HG02884 (cell line): ENCODE measurements around the gene MAN1B1.
"Not testable (repeated sequence)": the region's sequence is repeated elsewhere in the genome, so short reads cannot be mapped to it uniquely, and the experiment has no call there.

Experiments used
- ATAC-seq: cut with Tn5 transposase; IDR thresholded peaks from one replicate; pipeline ENCODE4 v1.9.1; 2021; ENCODE audit warnings: mild to moderate bottlenecking, moderate library complexity; ENCODE audit not compliant: unreplicated experiment

The MAN1B1 gene

DNA sequence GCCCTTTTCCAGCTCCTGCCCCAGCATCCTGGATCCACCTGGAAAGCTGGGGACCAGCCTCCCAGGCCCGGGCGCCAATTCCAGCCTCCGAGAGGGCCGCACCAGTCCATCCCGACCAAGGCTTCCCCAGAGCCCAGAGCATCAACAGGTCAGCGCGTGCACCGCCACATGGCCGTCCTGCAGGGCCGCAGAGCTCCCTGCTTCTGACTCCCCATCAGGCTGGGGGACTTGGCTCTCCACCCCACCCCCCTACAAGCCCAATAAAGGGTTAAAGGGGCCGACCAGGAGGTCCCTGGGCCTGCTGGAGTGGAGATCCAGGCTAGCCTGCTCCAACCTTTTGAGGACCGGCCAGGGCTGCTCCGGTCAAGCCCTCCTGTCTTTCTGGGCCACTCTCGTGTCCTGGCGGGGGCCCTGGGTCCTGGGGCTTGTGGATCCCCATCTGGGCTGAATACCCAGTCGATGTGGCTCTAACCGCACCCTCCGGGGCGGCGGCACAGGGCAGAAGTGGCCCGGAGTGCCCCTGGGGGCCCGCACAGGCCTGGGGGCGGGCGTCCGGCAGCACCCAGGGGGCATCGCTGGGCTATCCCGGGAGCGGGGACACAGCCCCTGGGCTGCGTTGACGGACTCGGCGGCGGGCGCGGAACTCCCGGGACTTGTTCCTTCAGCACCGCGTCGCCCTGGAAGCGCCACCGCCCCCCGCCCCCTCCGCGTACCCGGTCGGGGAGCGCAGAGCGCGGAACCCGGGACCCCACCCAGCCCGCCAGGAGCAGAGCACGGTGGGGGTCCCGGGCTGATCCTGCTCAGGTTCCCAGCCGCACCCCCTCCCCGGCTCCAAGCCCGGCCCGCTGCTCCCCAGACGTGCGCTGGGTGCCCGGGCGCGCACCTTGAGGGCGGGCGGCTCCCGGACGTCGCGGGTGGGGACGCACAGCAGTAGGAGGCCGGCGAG lies 33.5 kb upstream of the MAN1B1 start:
- no peak for ATAC-seq

DNA sequence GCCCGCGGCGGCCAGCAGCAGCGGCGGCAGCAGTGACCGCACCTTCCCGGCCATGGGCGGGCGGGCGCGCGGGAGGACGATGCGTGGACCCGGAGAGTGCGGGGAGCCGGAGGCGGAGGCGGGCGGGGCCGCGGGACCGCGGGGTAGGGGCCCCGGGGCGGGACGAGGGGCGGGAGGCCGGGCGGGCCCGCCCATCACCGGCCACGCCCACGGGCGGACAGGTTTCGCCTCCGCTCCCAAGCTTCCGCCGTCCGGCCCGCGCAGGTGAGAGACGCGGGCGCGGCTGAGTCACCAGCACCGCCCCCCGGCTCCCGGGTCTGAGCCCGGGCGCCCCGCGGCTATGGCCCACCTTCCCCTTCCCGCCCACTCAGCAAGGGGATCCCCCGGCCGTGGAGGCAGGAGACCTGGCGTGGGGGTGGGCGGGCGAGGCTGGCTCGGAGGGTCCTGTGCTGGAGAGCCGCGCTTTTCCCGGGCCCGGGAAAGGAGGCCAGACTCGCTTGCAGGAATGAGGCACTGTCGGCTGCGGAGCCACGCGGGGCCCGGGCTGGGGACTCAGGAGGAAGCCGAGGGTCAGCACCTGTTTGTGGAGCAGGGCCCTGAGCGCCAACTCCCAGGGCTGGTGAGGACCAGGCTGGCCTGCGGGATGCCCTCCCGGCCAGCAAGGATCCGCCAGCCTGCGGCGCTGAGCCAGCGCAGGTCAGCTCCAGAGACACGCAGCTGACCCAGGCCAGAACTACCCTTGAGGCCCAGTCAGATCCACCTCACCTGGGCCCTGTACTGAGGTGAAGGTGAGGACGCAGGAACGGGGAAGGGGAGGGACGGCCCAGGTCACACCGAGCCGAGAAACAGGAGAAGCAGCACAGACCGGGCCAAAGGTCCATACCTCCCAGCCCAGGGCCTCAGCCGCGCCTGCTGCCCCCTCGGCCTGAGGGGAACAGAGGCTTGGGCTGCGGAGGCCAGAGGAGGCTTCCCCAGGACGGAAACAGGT lies 32.5 kb upstream of the MAN1B1 start, which contains the start of gene ENTPD2:
Gene ENTPD2, minus strand, starts transcription at position 118 of the 988 bp plus-strand sequence. Its CDS starts 64 bp downstream, at position 54.
- ATAC-seq: no peak

DNA sequence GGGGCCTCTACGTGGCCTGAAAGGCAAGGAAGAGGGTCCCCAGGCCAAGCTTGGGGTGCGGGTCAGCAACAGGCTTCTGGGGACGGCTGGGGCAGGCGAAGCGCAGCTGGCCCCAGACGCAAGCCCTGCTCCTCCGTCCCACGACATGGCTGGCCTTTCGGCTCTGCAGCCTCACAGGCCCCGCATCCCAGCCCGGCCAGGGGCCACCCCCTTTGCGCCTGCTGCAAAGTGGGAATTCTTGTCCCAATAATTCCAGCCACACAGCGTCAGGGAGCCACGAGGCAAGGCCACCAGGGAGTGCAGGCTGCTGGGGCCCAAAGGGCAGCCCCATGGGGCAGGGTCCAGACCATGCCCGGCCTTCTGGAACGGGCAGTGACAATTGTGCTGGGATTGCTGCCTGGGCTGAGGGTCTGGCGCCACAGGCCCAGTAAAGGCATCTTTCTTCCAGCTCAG lies 31.8 kb upstream of the MAN1B1 start:
- ATAC-seq: no peak

DNA sequence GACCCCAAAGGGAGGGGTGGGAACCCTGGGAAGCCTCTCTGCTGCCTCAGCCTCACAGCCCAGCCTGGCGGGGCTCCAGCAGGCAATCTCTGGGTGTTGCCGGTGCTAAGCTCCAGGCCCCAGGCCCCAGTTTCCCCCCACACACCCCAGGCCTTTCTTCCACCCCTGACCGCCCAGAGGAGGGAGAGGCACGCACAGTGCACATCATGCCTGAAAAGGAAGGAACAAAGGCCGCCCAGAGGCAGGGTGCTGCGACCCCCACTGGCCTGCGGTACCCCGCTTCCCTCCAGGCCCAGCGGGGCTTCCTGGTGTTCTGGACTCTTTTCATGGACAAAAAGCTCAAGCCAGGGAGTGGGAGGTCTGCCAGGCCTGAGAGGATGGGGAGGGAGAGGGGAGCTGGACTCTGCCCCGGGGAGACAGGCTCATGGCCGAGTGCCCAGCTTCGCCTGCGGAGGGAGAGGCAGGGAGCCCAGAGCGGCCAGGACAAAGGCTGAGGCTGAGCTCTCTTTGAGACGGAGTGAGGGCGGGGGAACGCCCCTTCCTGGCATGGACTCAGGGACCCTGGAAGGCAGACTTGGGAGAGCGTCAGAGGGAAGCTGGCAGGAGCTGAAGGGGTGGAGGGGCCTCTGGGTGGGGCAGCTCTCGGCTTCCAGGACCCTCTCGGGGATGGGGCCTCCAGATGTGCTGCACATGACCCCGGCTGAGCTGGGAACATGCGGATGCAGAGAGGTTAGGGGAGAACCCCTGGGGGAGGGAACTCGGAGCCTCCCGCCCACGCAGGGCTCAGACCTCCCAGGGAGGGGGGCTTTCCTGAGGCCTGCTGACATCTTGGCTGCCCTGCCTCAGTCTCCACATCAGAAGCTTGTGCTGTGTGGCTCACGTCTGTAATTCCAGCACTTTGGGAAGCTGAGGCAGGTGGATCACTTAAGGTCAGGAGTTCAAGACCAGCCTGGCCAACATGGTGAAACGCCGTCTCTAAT lies 31.1 kb upstream of the MAN1B1 start:
- ATAC-seq: no peak

DNA sequence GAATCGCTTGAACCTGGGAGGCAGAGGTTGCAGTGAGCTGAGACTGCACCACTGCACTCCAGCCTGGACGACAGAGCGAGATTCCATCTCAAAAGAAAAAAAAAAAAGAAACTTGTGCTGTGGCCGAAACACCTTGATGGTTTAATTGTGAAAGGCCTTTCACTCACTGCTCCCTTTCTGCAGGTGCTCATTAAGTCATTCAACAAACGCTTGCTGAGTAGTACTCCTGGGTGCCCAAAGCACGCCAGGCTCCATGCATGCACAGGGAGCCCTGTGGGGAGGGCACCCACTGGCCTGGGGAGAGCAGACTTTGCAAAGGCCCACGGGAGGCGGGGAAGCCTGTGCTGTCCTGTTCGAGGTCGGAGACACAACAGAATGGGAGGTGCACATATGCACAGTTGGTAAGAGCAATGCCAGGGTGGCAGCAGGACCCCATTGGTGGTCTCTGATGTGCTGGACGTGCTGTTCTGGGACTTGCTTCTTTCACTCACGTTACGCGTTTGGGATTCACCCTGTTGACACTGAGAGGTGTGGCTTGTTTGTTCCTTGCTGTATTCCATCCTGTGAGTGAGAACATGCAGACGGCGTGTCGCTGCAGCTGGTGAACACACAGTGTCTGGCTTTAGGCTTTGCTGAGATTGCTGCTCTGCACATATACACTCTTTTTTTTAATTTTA lies 29.9 kb upstream of the MAN1B1 start:
- ATAC-seq: no peak

GRCh38 chr9:137057545-137057944 lies 29.2 kb upstream of the MAN1B1 start:
- ATAC-seq: no peak

- no peak for ATAC-seq
Observed at GRCh38 chr9:137058521-137059234, 28.1 kb upstream of the MAN1B1 start.

DNA sequence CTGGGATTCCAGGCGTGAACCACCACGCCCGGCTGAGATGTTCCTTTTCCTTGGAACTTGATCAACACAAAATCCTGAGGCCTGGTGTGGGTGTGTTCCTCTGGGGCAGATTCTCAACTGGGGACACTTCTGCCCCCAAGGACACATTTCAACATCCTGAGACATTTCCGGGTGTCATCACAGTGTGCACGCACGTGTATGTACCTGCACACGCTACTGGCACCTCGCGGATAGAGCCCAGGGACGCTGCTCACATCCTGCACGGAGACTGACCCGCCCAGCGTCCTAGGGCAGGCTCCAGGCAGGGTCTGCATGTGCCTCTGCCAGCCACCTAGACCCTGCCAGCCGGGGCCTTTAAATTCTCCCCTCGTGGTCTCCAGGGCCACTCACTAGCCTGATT lies 24.4 kb upstream of the MAN1B1 start:
- ATAC-seq: no peak

DNA sequence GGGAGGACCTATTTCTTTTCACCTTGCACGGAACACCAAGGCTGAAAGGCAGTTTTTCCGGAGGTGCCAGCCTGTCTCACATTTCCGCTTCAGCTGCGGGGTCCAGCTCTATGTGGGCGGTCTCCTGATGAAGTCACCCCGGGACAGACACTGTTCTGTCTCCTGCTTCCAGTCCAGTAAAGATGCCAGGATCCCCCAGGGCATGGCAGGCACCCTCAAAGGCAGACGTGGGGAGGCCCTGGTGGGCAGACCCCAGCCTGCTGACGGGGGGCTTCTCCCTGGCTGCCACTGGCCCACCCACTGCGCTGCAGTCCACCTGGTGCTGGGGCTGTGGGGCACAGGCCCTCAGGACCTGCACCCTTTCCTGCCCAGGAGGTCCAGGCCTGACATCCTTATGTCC lies 24.0 kb upstream of the MAN1B1 start:
- not testable (repeated sequence) for ATAC-seq

DNA sequence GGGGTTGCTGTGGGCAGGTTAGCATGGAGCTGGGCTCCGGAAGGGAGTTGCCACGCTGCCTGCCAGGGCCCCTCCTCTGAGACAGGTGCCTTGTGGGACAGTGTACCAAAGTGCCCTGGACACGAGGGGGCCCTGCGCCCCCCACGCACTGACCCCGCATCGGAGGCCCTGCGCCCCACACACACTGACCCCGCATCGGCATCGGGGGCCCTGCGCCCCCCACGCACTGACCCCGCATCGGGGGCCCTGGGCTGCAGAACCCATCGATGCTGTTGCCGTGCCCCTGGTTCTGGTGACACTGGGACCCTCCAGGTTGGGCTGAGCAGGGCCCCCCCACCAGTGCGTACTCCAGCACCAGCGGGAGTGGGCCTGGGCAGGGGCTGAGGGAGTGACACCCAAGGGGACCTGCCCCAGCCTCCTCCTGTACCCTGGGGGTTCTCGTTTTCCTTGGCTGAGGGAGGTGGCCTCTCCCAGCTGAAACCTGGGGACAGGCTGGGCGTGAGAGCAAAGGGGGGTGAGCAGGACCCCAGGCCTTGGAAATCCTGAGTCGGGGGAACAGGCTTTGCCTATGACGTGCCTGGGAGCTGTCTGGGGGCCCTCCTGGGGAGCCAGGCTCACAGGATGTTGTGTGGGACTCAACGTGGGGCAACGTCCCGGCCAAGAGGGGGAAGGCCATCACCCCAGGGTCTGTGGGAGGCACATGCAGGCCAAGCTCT lies 23.3 kb upstream of the MAN1B1 start:
- ATAC-seq: no peak

GRCh38 chr9:137064027-137064879 lies 22.5 kb upstream of the MAN1B1 start:
- no peak for ATAC-seq

- no peak for ATAC-seq
Observed at GRCh38 chr9:137064880-137065164, 22.0 kb upstream of the MAN1B1 start.

DNA sequence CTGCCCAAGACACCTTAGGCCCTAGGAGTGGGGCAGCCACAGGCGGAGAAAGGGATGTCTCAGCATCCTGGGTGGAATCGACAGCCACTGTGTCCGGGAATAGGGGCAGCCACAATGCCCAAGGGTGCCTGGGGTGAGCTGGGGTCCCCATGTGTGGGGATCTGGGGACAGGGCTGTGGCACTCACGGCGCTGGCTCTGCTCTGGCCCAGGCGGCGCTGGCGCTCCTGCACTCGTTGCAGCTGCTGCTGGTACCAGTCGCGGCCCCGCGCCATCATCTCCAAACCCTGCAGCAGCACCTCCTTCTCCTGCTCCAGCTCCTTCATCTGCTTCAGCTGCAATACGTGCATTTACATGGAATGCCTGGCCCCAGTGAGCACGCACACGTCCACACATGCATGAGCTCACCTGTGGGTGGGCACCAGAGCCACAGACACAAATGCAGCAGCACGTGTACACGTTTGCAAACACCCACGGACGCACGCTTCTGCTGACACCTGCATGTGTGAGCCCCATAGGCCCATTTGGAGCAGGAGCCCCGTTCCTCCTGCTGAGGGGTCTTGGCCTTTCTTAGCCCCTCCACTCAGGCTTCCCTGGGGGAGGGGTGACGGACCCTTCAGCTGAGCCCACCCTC lies 21.3 kb upstream of the MAN1B1 start:
- no peak for ATAC-seq

DNA sequence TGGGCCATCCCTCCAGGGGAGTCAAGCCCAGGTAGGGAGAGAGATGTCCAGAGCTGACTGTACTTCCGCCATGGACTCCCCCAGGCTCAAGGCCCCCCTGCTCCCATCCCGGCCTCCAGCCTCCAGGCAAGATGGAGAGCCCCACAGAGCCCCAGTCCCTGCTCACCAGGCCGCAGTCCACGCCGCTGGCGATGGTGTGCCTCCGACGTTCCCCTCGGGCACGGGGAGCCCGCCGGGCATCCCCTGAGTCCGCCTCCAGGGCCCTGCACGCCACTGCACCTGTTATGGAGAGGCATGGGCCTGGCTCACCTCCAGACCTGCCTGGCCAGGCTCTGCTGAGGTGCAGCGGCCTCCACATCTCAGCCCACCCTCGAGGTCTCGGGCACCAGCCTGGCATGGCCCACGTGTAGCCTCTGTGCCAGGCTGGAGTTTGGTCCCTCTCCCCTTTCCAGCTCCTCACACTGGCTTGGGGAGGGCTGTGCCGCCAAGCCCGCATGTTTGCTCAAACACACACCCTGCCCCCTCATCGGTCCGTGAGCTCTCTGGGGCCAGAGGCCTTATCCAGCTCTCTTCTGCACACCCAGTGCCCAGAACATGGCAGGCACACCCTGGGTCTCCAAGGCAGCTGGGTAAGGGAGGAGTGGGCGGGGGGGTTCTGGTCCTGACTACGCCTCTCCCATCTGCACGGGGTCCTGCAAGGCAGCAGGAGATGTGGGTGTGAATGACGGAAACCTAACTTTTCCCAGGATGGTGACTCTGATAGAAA lies 20.5 kb upstream of the MAN1B1 start:
- no peak for ATAC-seq

DNA sequence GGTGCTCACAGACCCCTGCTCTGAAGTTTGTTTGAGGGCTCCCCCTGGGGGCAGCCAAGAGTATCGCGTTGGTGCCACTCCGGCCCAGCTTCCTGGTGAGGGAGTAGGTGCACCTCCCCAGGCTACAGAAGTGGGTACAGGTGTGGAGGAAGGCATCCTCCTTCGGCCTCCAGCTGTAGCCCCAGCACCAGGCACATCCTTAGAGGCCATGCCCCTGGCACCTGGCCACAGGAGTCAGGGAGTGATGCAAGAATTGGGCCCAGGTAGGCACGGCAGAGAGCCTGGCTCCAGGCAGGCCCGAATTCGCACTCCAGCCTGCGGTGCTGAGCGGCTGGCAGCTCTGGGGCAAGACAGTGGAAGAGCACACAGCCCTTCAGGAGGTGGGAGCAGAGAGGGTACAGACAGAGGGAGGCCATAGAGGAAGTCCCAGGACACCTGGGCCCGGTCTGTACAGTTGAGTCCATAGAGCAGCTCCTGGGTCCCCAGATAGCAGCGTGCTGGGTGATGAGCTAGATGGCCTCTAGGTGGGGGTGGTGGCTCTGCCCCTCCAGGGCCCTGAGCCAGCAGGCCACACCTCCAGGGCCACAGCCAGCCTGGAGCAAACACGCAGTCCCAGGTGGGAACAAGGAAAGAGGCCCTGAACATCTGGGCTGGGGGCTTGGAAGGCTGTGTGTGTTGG lies 18.8 kb upstream of the MAN1B1 start:
- no peak for ATAC-seq
